ENCODE results near the gene NPSR1.
"Not testable (repeated sequence)": the region's sequence is repeated elsewhere in the genome, so short reads cannot be mapped to it uniquely, and the experiment has no call there.

The NPSR1 gene

DNA sequence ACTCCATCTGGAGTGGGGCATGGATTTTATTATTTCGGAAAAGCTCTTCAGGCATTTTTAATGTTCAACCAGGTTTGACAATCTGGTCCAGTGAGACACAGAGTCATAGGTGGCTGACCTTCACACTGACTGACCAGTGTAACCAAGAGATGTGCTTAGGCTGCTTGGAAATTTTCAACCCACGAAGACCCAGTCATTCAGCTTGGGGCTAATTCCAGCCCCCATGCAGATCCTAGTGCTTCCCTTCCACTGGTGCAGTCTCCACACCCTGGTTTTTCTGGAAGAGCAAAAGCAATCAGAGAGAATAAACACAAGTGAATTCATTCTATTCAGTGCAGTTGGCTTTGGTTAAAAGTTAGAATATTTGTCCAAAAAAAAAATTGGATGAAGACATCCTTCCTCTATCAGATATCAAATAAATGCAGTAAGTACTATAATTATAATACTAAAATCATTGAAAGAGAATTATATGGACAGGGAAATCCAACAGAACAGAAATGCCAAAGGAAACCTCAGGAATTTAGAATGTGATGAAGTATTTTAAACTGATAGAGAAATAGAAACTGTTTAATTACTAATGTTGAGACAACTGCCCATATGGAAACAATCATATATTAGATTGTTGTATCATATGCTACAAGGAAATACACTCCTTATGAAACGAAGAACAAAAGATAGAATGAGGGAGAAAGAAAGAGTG is 178.0 kb downstream of the NPSR1 start:
- no peak for DNase-seq (ENCODE audit: low spot score)

DNA sequence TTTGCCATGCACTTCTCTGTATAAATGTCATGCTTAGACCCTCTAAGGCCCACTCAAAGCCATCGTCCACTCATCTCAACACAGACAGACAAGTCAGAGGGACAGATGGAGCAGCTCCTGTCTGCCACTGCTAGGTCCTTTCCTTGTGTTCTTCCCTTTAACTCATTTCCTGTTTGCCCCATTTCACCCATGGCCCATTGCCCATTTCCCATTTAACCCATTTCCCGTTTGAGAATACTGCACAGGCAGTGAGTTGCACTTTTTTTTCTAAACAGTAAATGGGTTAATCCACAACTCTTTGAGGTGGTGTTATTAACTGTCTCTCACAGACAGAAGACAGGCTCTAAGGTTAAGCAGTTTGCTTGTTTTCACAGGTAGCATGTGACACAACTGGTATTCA is 179.3 kb downstream of the NPSR1 start:
- DNase-seq (ENCODE audit: low spot score) = no peak

DNA sequence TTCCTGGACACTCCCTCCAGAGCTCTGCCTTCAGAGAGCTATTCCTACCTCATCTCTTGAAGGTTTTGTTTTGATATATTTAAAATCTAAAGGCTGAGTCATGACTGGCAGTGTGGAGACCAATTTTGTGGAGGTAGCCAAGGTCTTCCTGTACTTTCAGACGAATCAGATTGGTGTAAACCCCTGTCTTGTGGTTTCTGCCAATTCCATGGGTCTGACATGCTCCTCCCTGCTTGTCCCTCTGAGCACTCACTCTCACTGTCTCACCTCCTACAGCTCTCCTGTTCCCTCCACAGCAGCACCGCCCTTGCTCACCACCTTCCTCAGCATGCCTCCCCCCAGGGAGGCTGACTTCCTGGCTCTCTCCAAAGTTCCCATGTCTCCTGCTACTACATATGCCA is 179.8 kb downstream of the NPSR1 start:
- DNase-seq (ENCODE audit: low spot score) = no peak

GRCh38 chr7:34838329-34838728 is 180.3 kb downstream of the NPSR1 start:
- no peak for DNase-seq (ENCODE audit: low spot score)

GRCh38 chr7:34839645-34840044 is 181.6 kb downstream of the NPSR1 start:
- DNase-seq (ENCODE audit: low spot score) = no peak

DNA sequence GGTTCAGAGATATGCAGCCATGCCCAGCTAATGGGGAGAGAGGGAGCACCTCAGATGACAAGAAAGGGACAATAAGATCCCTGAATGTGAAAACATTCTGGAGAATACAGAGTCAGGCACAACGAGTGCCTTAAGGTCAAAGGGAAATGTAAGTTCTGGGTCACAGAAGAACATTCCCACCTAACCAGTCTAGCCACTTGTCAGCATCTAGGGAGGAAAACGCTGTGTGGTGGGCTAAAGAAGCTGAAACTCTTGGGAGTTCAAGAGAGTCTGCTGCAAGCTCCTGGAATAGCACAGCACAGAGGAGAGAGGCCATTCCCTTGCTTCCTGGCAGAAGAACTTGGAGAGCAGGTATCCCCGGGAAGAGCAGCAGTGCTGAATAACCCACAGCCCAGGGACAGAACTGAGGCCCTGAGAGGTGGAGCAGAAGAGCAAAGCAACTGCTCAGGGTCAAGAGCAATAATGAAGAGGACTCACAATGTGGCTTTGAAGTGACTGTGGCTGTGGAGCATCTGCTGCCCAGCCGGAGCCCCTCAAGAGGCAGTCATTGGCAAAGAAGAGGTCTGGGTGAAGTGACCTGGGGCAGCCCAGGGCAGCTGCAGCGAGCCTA is 182.3 kb downstream of the NPSR1 start:
- no peak for DNase-seq (ENCODE audit: low spot score)

DNA sequence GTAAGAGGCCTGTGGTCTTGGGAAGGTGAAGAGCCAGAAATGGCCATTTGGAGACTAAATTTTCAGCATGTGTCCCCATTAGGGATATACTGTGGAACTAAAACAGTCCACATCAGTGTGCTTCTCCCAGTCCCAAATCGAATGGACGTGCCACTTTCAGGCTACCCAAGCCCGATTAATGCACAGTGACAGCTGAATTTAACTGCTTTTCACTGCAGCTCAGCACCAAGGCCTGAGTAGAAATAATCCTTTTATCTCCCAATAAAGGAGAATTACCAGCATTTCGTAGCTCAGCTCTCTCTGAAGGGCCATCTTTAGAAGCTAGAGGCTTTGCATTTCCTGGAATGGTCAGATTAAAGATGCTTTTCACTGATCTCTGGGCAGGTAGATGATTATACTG is 183.3 kb downstream of the NPSR1 start:
- DNase-seq (ENCODE audit: low spot score) = no peak

- no peak for DNase-seq (ENCODE audit: low spot score)
Observed at GRCh38 chr7:34842782-34843181, 184.8 kb downstream of the NPSR1 start.

DNA sequence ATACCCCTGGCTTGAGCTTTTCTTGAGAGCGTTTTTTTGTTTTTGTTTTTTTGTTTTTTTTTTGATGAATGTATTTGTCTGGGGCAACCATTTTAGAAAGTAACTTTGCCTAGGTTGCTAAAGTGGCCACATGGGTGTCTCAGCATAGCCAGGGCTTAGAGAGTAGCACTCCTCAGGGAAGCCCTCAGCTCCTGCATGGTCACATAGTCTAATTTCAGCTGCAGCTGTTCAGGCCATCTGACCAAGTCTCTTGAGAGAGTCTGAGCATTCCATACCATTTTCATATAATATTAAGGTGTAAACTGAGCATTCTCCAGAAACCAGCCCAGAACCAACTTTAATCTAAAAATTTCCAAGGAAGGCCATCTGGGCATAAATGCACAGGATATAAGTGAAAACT is 186.4 kb downstream of the NPSR1 start:
- no peak for DNase-seq (ENCODE audit: low spot score)

DNA sequence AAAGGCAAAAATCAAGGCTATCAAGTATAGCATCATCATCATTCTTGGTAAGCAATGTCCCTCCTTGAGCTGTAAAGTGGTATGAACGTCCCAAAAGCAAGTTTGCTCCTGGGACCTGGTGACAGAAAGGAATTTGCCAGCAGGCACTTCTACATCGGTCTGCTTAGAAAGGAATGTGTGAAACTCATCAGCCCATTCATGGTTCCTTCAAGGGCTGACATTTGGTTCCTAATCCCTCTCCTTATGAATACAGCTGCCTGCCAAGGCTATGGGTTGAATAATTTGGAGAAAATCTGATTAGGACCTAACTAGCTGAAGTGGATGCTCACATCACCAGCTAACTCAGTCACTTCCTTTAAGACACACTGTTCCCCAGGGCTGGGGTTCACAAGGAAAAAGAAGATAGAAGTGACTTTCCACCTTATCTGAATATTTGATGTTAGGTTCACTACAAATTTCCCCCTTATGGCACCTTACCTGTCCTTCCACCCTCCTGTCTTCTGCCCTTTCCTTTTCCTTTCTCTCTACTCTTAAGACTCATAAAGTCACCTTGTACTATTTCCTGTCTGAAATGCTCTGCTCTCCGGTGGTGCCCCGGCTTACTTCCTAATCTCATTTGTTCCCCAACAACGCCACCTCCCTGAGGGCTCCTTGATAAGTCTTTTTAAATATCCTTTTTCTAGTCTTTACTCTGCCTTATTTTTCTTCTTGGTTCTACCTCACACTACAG is 187.1 kb downstream of the NPSR1 start:
- no peak for DNase-seq (ENCODE audit: low spot score)

DNA sequence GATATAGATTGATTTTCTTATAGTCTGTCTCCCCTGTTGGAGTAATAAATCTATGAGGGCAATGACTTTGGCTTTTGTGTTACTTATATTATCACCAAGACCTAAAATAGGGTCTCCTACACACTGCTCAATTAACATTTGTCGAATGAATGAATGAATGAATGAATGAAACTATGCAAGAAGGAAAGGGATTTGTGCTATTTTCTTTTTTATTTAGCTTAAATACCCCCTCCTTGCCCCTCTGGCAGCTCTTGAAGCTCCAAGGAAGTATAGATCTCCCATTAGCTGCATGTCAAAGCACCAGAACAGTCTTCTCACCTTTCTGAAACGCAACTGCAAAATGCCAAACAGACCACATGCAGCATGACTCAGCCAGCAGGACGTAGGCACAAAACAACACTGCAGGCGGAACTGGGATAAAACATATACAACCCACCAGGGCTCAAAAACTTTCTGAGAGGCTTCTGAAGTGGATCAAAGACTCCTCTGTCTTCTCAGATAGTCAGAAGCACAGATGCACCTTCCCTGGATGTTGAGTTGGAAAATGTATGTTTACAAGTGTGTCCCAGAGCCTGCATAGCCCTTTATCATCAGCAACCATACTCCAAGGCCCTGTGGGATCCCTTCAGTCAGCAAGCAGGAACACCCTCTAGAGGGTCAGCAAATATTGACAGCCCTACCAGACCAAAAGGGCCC is 187.8 kb downstream of the NPSR1 start:
- DNase-seq (ENCODE audit: low spot score) = no peak

DNA sequence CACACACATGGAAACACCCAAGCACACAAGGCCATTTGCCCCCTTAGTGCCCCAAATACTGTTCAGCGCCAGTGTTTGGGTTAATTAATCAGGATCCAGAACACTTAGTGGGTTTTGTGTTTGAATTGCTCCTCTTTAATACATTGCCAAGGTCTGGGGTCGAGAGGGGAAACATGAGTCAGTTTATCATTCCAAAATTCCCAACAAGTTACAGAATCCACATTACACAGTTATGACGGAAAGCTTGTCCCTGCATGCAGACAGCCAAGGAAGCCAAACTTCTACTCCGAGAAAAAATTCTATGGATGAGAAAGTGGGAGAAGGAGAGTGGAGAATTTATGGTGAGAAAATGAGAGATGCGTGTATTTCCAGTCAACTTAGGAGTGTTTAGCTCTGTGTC is 189.0 kb downstream of the NPSR1 start:
- no peak for DNase-seq (ENCODE audit: low spot score)

DNA sequence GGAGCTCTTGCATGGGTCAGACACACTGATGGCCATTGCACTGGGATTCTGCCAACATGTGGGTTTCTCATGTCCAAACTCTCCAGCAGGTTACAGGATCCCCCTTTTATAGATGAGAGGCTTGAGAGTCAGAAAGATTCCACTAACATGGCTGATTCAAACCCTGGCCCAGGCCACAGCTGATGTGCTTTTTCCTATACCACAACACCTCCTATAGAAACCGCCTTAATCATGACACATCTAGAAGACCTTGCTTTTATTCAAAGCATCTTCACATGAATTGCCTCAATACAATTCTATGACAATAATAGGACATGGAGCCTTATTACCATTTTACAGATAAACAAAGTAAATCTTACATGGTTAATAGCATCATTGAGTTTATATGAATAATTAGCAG is 190.7 kb downstream of the NPSR1 start:
- no peak for DNase-seq (ENCODE audit: low spot score)

GRCh38 chr7:34849163-34849960 is 191.3 kb downstream of the NPSR1 start:
- DNase-seq (ENCODE audit: low spot score) = no peak

DNA sequence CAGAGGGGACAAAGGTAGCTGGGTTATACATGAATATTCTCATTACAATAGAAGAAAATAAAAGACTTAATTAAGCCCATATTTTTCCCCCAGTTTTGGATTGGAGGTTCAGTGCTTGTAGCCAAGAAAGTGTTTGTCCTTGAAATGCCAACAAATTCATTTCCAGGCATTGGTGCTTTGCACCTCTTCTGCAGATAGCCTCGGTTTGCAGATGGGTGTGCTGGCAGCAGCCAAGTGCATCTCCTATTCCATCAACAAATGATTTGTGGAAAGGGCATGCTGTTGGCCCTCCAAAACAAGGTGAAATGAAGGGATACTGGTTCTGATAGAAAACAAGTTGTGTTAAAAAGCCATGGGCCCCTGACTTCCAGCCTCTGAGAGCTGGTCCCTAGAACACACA is 192.0 kb downstream of the NPSR1 start:
- DNase-seq (ENCODE audit: low spot score) = no peak

DNA sequence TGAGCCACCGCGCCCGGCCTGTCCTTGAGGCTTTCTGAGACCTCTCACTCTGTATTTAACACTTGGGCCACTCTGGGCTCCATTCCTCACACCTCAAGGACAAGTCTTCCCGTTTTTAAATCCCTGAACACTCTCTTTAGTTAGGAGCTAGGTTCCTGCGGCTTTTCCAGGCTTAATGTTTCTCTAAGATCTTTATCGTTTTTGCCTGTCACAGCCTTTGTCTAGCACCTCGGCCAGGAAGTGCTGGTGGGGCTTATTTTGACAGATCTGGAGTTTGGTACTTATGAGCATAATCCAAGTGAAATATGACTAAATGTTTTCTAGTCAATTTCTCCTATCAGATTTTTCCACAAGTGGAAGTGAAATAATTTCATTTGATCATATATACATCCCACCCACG is 192.7 kb downstream of the NPSR1 start:
- DNase-seq (ENCODE audit: low spot score) = no peak

GRCh38 chr7:34851431-34851830 is 193.4 kb downstream of the NPSR1 start:
- DNase-seq (ENCODE audit: low spot score) = no peak

DNA sequence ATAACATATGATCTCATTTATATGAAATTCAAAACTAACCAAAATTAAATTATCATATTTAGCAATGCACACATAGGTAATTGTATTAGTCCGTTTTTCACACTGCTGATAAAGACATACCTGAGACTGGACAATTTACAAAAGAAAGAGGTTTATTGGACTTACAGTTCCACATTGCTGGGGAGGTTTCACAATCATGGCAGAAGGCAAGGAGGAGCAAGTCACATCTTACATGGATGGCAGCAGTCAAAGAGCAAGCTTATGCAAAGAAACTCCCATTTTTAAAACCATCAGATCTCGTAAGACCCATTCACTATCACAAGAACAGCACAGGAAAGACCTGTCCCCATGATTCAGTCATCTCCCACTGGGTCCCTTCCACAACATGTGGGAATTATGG is 200.4 kb downstream of the NPSR1 start:
- not testable (repeated sequence) for DNase-seq (ENCODE audit: low spot score)

- not testable (repeated sequence) for DNase-seq (ENCODE audit: low spot score)
Observed at GRCh38 chr7:34859281-34859680, 201.3 kb downstream of the NPSR1 start.

DNA sequence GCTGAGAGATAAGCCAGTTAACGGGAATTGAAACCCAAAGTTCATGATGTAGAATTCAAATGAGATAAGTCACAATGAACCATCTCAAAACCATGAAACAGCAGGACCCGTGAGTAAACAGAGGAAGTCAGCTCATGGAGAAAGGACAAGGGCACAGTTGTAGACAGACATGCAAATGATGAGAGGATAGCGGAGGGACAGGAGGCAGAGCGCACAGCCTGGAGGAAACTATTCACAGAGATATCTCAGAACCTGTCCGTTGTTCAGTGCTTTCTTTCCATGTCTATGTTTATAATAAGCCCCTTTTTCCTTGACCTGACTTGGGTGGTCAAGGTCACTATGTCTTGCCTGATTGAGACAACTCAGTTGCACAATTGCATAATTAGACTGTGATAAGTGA is 208.2 kb downstream of the NPSR1 start:
- DNase-seq (ENCODE audit: low spot score) = not testable (repeated sequence)

- DNase-seq (ENCODE audit: low spot score) = not testable (repeated sequence)
Observed at GRCh38 chr7:34867341-34867740, 209.3 kb downstream of the NPSR1 start.
